Measurements from ENCODE around the gene TMOD1. TPM values are rescaled to one million over a fixed set of nuclear protein-coding genes. Genes with fewer than 3 reads are reported as not detected.

TMOD1 gene
- total and polyA plus RNA-seq, 2 experiments from 2014 or later = 0.69 to 4.5 TPM

DNA sequence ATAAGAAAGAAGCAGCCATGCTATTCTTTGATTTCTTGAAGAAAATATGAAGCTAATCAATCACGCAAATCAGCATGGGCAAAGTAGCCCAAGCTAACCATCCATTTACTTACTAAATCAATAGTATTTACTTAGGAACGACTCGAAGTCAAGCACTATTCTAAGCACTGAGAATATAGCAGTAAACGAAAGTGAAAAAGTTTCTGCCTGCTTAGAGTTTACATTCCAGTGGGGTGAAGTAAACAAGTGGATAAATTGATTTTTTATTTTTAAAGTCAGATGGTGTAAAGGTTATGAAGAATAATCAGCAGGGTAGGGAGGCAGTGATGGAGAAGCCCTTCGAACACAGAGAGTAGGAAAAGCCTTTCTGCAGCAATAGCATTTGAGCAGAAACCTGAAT, 126.2 kb downstream of the TMOD1 start:
- TF ChIP-seq POLR2AphosphoS5 (IDR thresholded peaks at IDR 0.05; ENCODE audit: low read depth) = no peak
- TF ChIP-seq, protein P1, sequence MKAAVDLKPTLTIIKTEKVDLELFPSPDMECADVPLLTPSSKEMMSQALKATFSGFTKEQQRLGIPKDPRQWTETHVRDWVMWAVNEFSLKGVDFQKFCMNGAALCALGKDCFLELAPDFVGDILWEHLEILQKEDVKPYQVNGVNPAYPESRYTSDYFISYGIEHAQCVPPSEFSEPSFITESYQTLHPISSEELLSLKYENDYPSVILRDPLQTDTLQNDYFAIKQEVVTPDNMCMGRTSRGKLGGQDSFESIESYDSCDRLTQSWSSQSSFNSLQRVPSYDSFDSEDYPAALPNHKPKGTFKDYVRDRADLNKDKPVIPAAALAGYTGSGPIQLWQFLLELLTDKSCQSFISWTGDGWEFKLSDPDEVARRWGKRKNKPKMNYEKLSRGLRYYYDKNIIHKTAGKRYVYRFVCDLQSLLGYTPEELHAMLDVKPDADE (IDR thresholded peaks at IDR 0.05) = no peak
- TF ChIP-seq, protein P2, sequence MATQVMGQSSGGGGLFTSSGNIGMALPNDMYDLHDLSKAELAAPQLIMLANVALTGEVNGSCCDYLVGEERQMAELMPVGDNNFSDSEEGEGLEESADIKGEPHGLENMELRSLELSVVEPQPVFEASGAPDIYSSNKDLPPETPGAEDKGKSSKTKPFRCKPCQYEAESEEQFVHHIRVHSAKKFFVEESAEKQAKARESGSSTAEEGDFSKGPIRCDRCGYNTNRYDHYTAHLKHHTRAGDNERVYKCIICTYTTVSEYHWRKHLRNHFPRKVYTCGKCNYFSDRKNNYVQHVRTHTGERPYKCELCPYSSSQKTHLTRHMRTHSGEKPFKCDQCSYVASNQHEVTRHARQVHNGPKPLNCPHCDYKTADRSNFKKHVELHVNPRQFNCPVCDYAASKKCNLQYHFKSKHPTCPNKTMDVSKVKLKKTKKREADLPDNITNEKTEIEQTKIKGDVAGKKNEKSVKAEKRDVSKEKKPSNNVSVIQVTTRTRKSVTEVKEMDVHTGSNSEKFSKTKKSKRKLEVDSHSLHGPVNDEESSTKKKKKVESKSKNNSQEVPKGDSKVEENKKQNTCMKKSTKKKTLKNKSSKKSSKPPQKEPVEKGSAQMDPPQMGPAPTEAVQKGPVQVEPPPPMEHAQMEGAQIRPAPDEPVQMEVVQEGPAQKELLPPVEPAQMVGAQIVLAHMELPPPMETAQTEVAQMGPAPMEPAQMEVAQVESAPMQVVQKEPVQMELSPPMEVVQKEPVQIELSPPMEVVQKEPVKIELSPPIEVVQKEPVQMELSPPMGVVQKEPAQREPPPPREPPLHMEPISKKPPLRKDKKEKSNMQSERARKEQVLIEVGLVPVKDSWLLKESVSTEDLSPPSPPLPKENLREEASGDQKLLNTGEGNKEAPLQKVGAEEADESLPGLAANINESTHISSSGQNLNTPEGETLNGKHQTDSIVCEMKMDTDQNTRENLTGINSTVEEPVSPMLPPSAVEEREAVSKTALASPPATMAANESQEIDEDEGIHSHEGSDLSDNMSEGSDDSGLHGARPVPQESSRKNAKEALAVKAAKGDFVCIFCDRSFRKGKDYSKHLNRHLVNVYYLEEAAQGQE (IDR thresholded peaks at IDR 0.05; ENCODE audit: unreplicated experiment) = no peak
- TF ChIP-seq, protein P3, sequence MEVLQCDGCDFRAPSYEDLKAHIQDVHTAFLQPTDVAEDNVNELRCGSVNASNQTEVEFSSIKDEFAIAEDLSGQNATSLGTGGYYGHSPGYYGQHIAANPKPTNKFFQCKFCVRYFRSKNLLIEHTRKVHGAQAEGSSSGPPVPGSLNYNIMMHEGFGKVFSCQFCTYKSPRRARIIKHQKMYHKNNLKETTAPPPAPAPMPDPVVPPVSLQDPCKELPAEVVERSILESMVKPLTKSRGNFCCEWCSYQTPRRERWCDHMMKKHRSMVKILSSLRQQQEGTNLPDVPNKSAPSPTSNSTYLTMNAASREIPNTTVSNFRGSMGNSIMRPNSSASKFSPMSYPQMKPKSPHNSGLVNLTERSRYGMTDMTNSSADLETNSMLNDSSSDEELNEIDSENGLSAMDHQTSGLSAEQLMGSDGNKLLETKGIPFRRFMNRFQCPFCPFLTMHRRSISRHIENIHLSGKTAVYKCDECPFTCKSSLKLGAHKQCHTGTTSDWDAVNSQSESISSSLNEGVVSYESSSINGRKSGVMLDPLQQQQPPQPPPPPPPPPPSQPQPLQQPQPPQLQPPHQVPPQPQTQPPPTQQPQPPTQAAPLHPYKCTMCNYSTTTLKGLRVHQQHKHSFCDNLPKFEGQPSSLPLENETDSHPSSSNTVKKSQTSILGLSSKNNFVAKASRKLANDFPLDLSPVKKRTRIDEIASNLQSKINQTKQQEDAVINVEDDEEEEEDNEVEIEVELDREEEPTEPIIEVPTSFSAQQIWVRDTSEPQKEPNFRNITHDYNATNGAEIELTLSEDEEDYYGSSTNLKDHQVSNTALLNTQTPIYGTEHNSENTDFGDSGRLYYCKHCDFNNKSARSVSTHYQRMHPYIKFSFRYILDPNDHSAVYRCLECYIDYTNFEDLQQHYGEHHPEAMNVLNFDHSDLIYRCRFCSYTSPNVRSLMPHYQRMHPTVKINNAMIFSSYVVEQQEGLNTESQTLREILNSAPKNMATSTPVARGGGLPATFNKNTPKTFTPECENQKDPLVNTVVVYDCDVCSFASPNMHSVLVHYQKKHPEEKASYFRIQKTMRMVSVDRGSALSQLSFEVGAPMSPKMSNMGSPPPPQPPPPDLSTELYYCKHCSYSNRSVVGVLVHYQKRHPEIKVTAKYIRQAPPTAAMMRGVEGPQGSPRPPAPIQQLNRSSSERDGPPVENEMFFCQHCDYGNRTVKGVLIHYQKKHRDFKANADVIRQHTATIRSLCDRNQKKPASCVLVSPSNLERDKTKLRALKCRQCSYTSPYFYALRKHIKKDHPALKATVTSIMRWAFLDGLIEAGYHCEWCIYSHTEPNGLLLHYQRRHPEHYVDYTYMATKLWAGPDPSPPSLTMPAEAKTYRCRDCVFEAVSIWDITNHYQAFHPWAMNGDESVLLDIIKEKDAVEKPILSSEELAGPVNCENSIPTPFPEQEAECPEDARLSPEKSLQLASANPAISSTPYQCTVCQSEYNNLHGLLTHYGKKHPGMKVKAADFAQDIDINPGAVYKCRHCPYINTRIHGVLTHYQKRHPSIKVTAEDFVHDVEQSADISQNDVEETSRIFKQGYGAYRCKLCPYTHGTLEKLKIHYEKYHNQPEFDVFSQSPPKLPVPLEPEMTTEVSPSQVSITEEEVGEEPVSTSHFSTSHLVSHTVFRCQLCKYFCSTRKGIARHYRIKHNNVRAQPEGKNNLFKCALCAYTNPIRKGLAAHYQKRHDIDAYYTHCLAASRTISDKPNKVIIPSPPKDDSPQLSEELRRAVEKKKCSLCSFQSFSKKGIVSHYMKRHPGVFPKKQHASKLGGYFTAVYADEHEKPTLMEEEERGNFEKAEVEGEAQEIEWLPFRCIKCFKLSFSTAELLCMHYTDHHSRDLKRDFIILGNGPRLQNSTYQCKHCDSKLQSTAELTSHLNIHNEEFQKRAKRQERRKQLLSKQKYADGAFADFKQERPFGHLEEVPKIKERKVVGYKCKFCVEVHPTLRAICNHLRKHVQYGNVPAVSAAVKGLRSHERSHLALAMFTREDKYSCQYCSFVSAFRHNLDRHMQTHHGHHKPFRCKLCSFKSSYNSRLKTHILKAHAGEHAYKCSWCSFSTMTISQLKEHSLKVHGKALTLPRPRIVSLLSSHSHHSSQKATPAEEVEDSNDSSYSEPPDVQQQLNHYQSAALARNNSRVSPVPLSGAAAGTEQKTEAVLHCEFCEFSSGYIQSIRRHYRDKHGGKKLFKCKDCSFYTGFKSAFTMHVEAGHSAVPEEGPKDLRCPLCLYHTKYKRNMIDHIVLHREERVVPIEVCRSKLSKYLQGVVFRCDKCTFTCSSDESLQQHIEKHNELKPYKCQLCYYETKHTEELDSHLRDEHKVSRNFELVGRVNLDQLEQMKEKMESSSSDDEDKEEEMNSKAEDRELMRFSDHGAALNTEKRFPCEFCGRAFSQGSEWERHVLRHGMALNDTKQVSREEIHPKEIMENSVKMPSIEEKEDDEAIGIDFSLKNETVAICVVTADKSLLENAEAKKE (CRISPR knock-in tag; IDR thresholded peaks at IDR 0.05) = no peak
- no peak for TF ChIP-seq ZNF114 (CRISPR knock-in tag; IDR thresholded peaks at IDR 0.05)
- TF ChIP-seq ZNF331 (CRISPR knock-in tag; IDR thresholded peaks at IDR 0.05; ENCODE audit: low read depth) = no peak
- TF ChIP-seq, protein P4, sequence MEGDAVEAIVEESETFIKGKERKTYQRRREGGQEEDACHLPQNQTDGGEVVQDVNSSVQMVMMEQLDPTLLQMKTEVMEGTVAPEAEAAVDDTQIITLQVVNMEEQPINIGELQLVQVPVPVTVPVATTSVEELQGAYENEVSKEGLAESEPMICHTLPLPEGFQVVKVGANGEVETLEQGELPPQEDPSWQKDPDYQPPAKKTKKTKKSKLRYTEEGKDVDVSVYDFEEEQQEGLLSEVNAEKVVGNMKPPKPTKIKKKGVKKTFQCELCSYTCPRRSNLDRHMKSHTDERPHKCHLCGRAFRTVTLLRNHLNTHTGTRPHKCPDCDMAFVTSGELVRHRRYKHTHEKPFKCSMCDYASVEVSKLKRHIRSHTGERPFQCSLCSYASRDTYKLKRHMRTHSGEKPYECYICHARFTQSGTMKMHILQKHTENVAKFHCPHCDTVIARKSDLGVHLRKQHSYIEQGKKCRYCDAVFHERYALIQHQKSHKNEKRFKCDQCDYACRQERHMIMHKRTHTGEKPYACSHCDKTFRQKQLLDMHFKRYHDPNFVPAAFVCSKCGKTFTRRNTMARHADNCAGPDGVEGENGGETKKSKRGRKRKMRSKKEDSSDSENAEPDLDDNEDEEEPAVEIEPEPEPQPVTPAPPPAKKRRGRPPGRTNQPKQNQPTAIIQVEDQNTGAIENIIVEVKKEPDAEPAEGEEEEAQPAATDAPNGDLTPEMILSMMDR (conservative IDR thresholded peaks at IDR 0.05; ENCODE audit: low read depth in 2 of 2) = no peak
- no peak for TF ChIP-seq CREB1 (CRISPR knock-in tag; IDR thresholded peaks at IDR 0.05; ENCODE audit: low read depth)
- no peak for TF ChIP-seq JUNB (IDR thresholded peaks at IDR 0.05; ENCODE audit: unreplicated experiment)
- TF ChIP-seq EZH2phosphoT487 (IDR thresholded peaks at IDR 0.05; ENCODE audit: unreplicated experiment) = no peak
- no peak for TF ChIP-seq STAT1 (IDR thresholded peaks at IDR 0.05; ENCODE audit: unreplicated experiment)
- Histone ChIP-seq H3K4me2 (no peak overlapping the region), H3K27me3 (ENCODE audit: insufficient read depth) (no peaks in the 10 kb centered on the region), H3F3A (replicated peaks; ENCODE audit: low read depth) (no peaks in the 10 kb centered on the region; the same call in 1 of the 2 replicates), H3K9me2 (ENCODE audit: insufficient read depth) (no peaks in the 10 kb centered on the region), H3K36me3 (ENCODE audit: insufficient read depth) (peaks cover 12% of the 10 kb centered on the region; the same call in 1 of the 2 replicates), H3K4me3 (no peak overlapping the region), H2AFZ (no peak overlapping the region), H3K79me2 (replicated peaks; ENCODE audit: insufficient read depth) (peaks cover 56% of the 10 kb centered on the region), H4K20me1 (replicated peaks; ENCODE audit: insufficient read depth) (peaks cover 11% of the 10 kb centered on the region; the same call in 1 of the 2 replicates), H3K27ac (ENCODE audit: low read depth) (no peak overlapping the region), H3K4me1 (ENCODE audit: insufficient read depth) (0 out of 2 replicates have a peak, but pooled peaks cover 8% of the 10 kb centered on the region)
- Mint-ChIP-seq H3K36me3 (ENCODE audit: low read depth) (peaks cover 33% of the 10 kb centered on the region), H3K27me3 (ENCODE audit: insufficient read depth, low read depth, poor library complexity) (peaks cover 4% of the 10 kb centered on the region), H3K4me1 (peaks cover 20% of the 10 kb centered on the region), H3K9me3 (peaks cover 14% of the 10 kb centered on the region), H3K4me3 (no peak overlapping the region), H3K27ac (no peak overlapping the region)
- DNase-seq (ENCODE audit: low spot score) (no peak), ATAC-seq (no peak)

Measured in GM23338 (cell line).